Tibial artery (tissue), 4 donors: ENCODE data around the gene MXD4.

ENCODE experiments used
- DNase-seq, 2 donors: peaks; one replicate each; pipeline ENCODE4 v3.0.0-alpha.2; 2019
- H3K27ac ChIP-seq, 2 donors: fragments of 200-600 bp; sonication (generic) in 1 of 2; 1 replicate in 1 of 2; 2 replicates in 1 of 2; pipeline ENCODE4 v1.5.1; 2018 to 2019; ENCODE audit warnings: mild to moderate bottlenecking in 1 of 2
- H3K27me3 ChIP-seq, 2 donors: fragments of 200-600 bp; sonication (generic) in 1 of 2; one replicate each; pipeline versions ENCODE4 v1.5.1 to v1.6.0; 2016 to 2019
- H3K36me3 ChIP-seq, 3 donors: fragments of 200-600 bp; sonication (generic) in 2 of 3; one replicate each; pipeline ENCODE4 v1.5.1; 2016 to 2019; ENCODE audit warnings: mild to moderate bottlenecking in 2 of 3
- H3K4me1 ChIP-seq, 4 donors: fragments of 200-600 bp; sonication (generic) in 2 of 4; 1 replicate in 3 of 4; 2 replicates in 1 of 4; pipeline ENCODE4 v1.5.1; 2016 to 2019
- H3K4me3 ChIP-seq, 2 donors: fragments of 200-600 bp; sonication (generic) in 1 of 2; 1 replicate in 1 of 2; 2 replicates in 1 of 2; pipeline ENCODE4 v1.5.1; 2018 to 2019; ENCODE audit warnings: mild to moderate bottlenecking in 2 of 2
- H3K9me3 ChIP-seq, 3 donors: fragments of 200-600 bp; sonication (generic) in 1 of 3; one replicate each; pipeline ENCODE4 v1.5.1; 2016 to 2019
- CTCF ChIP-seq, 2 experiments: fragments of 200-600 bp in 1 of 2; fragments of 450-650 bp in 1 of 2; IDR thresholded peaks; one replicate each; pipeline ENCODE4 v1.5.1; 2017 to 2019; ENCODE audit warnings: antibody characterized with exemption in 2 of 2, mild to moderate bottlenecking in 1 of 2, moderate library complexity in 1 of 2
- intact Hi-C: fragments of 100-400 bp; cut with DNase I; formaldehyde crosslinking; loops from one replicate; pipeline ENCODE4 v1.15.0; 2023; ENCODE audit warnings: low total_unique reads

Gene MXD4

DNA sequence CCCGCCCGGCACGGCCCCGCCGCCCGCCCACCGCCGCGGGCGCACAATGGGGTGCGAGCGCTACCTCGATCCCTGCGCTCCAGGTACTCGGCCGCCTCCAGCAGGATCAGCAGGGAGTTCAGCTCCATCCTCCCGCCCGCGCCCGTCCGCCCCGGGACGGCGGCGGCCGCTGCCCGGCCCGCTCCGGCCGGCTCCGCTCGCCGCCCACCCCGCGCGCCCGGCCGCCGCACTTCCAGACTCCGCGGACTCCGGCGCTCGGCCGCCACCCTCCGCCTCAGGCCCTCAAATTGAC lies at the start of gene MXD4:
Gene MXD4 (minus strand): TSS at position 257 of the 292 bp plus-strand sequence. CDS start 129 bp downstream, at position 128.
- DNase-seq: no peak
- intact Hi-C loops: loop anchor here (10.0 kb wide), 1 partner anchor 257 kb away; the partner anchor contains the start of gene NELFA
- Histone ChIP-seq H3K27ac (peak within 1 kb of the TSS; percentile 95 to 96), H3K36me3 (peaks cover 0 to 9% (median 4%) of the 10 kb centered on the region in 3 donors), H3K4me1 (peaks cover 3 to 75% (median 60%) of the 10 kb centered on the region in 4 donors), H3K4me3 (peak within 1 kb of the TSS; percentile 93 to 95), H3K27me3 (peaks cover 0 to 3% of the 10 kb centered on the region in 2 donors), H3K9me3 (no peaks in the 10 kb centered on the region)
- no peak for TF ChIP-seq CTCF (IDR thresholded peaks at IDR 0.05)

- intact Hi-C loops: no loop called here
- no peak for DNase-seq
These were observed 45.0 kb upstream of the MXD4 start for GRCh38 chr4:2306773-2307410.

DNA sequence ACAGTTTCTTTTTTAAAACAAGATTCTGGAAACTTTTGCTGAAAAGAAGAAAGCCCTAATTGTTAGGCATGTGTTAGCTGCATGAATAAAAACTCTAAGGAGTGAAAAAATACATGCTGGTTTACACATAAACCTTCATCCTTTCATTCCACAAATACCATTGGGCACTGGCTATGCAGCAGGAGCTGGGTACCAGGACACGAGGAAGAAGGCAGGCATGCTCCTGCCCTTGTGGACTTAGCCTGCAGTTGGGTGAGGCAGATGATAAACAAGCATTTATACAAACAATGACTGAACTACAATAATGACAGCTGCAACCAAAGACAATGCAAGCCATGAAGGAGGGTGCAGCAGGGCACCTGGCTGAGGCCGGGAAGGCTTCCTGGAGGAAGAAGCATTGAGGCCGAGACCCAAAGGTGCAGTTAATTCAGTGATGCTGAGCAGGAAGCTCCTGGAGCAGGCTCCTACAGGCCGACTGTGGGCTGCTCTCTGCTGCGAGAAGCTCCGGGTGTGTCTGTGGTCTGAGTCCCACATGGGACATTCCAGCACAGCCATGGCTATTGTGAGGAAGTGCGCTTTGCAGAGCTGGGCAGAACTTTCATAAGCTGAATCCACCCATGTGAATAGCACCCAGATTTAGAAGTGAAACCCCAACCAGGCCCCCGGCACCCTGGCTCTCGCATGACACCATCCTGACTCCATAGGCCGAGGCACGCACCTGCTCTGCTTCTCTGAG lies 44.0 kb upstream of the MXD4 start:
- H3K9me3 ChIP-seq: peaks cover 0 to 14% (median 4%) of the 10 kb centered on the region in 3 donors
- H3K4me3 ChIP-seq: no peak overlapping the region
- DNase-seq: no peak
- TF ChIP-seq CTCF (IDR thresholded peaks at IDR 0.05): no peak
- intact Hi-C loops: no loop called here
- no peak overlapping the region for H3K27ac ChIP-seq
- peaks cover 0 to 6% (median 0%) of the 10 kb centered on the region in 4 donors for H3K4me1 ChIP-seq
- H3K27me3 ChIP-seq: no peaks in the 10 kb centered on the region
- peaks cover 0 to 14% (median 11%) of the 10 kb centered on the region in 3 donors for H3K36me3 ChIP-seq

More at GRCh38 chr4:2306773-2307410, 45.0 kb upstream of the MXD4 start:
- Histone ChIP-seq H3K4me3 (no peak overlapping the region), H3K36me3 (peaks cover 0 to 14% (median 11%) of the 10 kb centered on the region in 3 donors), H3K27me3 (no peaks in the 10 kb centered on the region), H3K9me3 (peaks cover 0 to 24% (median 9%) of the 10 kb centered on the region in 3 donors), H3K4me1 (peaks cover 0 to under 1% (median 0%) of the 10 kb centered on the region in 4 donors), H3K27ac (no peak overlapping the region)
- no peak for TF ChIP-seq CTCF (IDR thresholded peaks at IDR 0.05)

DNA sequence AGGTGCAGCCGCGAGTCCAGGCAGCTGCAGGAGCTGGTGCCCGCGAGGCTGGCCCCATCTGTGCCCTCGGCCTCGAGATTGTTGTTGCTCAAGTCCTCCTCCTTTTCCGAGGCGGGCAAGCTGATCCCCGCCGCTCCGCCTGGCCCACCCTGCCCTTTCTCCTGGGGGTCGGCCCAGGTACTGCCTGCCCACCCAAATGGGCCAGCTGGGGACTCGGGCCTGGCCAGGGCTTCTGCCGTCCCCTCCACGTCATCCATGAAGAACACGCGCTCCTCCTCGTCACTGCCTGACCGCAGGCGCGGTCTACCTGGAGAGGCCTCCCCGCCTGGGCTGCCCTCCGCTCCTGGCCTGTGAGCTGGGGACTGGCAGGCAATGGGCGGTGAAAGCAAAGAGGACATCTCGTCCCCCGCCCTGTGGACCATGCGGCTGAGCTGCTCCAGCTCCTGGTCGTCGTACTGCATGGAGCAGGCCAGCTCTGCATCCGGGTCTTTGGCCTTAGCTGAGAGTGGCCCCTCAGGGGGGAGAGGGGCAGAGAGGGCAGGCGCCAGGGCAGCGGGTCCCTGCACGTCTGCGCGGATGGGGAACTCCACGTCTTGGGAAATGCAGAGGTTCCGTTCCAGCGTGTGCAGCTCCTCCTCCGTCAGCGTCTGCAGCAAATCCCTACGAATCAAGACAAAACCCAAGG lies 43.1 kb upstream of the MXD4 start:
- peaks cover 0 to 12% (median 0%) of the 10 kb centered on the region in 3 donors for H3K9me3 ChIP-seq
- no peak overlapping the region for H3K27ac ChIP-seq
- TF ChIP-seq CTCF (IDR thresholded peaks at IDR 0.05): no peak
- H3K36me3 ChIP-seq: peaks cover 0 to 14% (median 11%) of the 10 kb centered on the region in 3 donors
- peak in 1 of 2 donors; percentile 56 for DNase-seq
- H3K4me1 ChIP-seq: peaks cover 0 to 6% (median 0%) of the 10 kb centered on the region in 4 donors
- intact Hi-C loops: no loop called here
- H3K27me3 ChIP-seq: no peaks in the 10 kb centered on the region
- H3K4me3 ChIP-seq: no peak overlapping the region

GRCh38 chr4:2304321-2304876 lies 42.5 kb upstream of the MXD4 start:
- H3K4me3 ChIP-seq: no peak overlapping the region
- no peak overlapping the region for H3K27ac ChIP-seq
- peaks cover 0 to 6% (median 0%) of the 10 kb centered on the region in 4 donors for H3K4me1 ChIP-seq
- H3K27me3 ChIP-seq: no peaks in the 10 kb centered on the region
- intact Hi-C loops: no loop called here
- peaks cover 0 to 14% (median 11%) of the 10 kb centered on the region in 3 donors for H3K36me3 ChIP-seq
- TF ChIP-seq CTCF (IDR thresholded peaks at IDR 0.05): no peak
- H3K9me3 ChIP-seq: peaks cover 0 to 8% (median 0%) of the 10 kb centered on the region in 3 donors
- DNase-seq: no peak
